ENCODE results near the gene CCHCR1. TPM values are rescaled to one million over a fixed set of nuclear protein-coding genes. Genes with fewer than 3 reads are reported as not detected.

The CCHCR1 gene
- total and polyA plus RNA-seq, 2 experiments from 2014 or later: 19.8 to 46.7 TPM

DNA sequence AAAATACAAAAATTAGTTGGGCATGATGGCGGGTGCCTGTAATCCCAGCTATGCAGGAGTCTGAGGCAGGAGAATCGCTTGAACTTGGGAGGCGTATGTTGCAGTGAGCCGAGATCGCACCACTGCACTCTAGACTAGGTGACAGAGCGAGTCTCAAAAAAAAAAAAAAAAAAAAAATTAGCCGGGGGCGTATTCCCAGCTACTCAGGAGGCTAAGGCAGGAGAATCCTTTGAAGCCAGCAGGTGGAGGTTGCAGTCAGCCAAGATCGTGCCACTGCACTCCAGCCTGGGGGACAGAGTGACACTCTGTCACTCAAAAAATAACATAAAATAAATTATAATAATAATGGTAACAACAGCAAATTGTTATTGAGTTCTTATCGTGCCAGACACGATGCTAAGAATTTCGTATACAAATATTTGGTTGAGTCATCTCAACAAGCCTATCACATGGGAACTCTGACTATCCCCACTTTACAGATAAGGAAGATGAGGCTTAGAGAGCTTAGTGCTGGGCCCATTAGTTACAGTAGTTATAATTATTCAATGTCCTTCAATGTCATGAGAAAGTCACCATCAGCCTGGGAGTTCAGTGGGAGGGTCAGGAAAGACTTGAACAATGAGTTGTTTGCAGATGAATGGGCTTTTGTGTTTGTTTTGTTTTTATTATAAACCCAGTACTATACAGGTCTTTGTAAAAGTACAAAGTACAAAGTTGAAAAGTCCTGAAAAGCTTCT, 64.7 kb downstream of the CCHCR1 start (continued):
- TF ChIP-seq, protein P1, sequence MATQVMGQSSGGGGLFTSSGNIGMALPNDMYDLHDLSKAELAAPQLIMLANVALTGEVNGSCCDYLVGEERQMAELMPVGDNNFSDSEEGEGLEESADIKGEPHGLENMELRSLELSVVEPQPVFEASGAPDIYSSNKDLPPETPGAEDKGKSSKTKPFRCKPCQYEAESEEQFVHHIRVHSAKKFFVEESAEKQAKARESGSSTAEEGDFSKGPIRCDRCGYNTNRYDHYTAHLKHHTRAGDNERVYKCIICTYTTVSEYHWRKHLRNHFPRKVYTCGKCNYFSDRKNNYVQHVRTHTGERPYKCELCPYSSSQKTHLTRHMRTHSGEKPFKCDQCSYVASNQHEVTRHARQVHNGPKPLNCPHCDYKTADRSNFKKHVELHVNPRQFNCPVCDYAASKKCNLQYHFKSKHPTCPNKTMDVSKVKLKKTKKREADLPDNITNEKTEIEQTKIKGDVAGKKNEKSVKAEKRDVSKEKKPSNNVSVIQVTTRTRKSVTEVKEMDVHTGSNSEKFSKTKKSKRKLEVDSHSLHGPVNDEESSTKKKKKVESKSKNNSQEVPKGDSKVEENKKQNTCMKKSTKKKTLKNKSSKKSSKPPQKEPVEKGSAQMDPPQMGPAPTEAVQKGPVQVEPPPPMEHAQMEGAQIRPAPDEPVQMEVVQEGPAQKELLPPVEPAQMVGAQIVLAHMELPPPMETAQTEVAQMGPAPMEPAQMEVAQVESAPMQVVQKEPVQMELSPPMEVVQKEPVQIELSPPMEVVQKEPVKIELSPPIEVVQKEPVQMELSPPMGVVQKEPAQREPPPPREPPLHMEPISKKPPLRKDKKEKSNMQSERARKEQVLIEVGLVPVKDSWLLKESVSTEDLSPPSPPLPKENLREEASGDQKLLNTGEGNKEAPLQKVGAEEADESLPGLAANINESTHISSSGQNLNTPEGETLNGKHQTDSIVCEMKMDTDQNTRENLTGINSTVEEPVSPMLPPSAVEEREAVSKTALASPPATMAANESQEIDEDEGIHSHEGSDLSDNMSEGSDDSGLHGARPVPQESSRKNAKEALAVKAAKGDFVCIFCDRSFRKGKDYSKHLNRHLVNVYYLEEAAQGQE (IDR thresholded peaks at IDR 0.05; ENCODE audit: unreplicated experiment): no peak

Small RNAs within 50 kb of the gene (small RNA-seq; reads per million reads assigned to genes)
- not detected for gene POLR2LP1 (ENCODE audit: low replicate concordance)

Other genes with a start within 250 kb of the CCHCR1 start
- gene GTF2H4, start 249.6 kb downstream of the CCHCR1 start, total RNA-seq (2014; rRNA removed; shearing (Covaris generic)): 32.6 and 46.5 TPM in 2 replicates
- gene GTF2H4, start 249.6 kb downstream of the CCHCR1 start, polyA plus RNA-seq (2016; fragmentation: Nextera tagmentation; extraction: Ambion mirVana): 14.1 and 14.8 TPM in 2 replicates
- gene VARS2, start 243.6 kb downstream of the CCHCR1 start, total RNA-seq (2014; rRNA removed; shearing (Covaris generic)): 34.0 and 36.4 TPM in 2 replicates
- gene VARS2, start 243.6 kb downstream of the CCHCR1 start, polyA plus RNA-seq (2016; fragmentation: Nextera tagmentation; extraction: Ambion mirVana): 13.7 and 14.2 TPM in 2 replicates
- not detected in 2 replicates for gene SFTA2, start 225.6 kb downstream of the CCHCR1 start, total RNA-seq (2014; rRNA removed; shearing (Covaris generic))
- not detected in 2 replicates for gene SFTA2, start 225.6 kb downstream of the CCHCR1 start, polyA plus RNA-seq (2016; fragmentation: Nextera tagmentation; extraction: Ambion mirVana)
- gene MUCL3, start 216.8 kb downstream of the CCHCR1 start, total RNA-seq (2014; rRNA removed; shearing (Covaris generic)): 0.12 TPM in 1 of 2 replicates, not detected in the other
- 0.32 and 0.40 TPM in 2 replicates for gene MUCL3, start 216.8 kb downstream of the CCHCR1 start, polyA plus RNA-seq (2016; fragmentation: Nextera tagmentation; extraction: Ambion mirVana)
- gene MUC21, start 174.1 kb downstream of the CCHCR1 start, total RNA-seq (2014; rRNA removed; shearing (Covaris generic)): not detected in 2 replicates
- not detected in 2 replicates for gene MUC21, start 174.1 kb downstream of the CCHCR1 start, polyA plus RNA-seq (2016; fragmentation: Nextera tagmentation; extraction: Ambion mirVana)
- not detected in 2 replicates for gene MUC22, start 147.3 kb downstream of the CCHCR1 start, total RNA-seq (2014; rRNA removed; shearing (Covaris generic))
- not detected in 2 replicates for gene MUC22, start 147.3 kb downstream of the CCHCR1 start, polyA plus RNA-seq (2016; fragmentation: Nextera tagmentation; extraction: Ambion mirVana)
- not detected in 2 replicates for gene C6orf15, start 45.2 kb downstream of the CCHCR1 start, total RNA-seq (2014; rRNA removed; shearing (Covaris generic))
- gene C6orf15, start 45.2 kb downstream of the CCHCR1 start, polyA plus RNA-seq (2016; fragmentation: Nextera tagmentation; extraction: Ambion mirVana): not detected in 2 replicates
- gene PSORS1C1, start 43.0 kb downstream of the CCHCR1 start, total RNA-seq (2014; rRNA removed; shearing (Covaris generic)): 0.16 TPM in 1 of 2 replicates, not detected in the other
- not detected in 2 replicates for gene PSORS1C1, start 43.0 kb downstream of the CCHCR1 start, polyA plus RNA-seq (2016; fragmentation: Nextera tagmentation; extraction: Ambion mirVana)
- 0.07 TPM in 1 of 2 replicates, not detected in the other for gene CDSN, start 37.4 kb downstream of the CCHCR1 start, total RNA-seq (2014; rRNA removed; shearing (Covaris generic))
- gene CDSN, start 37.4 kb downstream of the CCHCR1 start, polyA plus RNA-seq (2016; fragmentation: Nextera tagmentation; extraction: Ambion mirVana): not detected in 2 replicates
- not detected in 2 replicates for gene PSORS1C2, start 18.7 kb downstream of the CCHCR1 start, total RNA-seq (2014; rRNA removed; shearing (Covaris generic))
- 0.47 and 1.3 TPM in 2 replicates for gene PSORS1C2, start 18.7 kb downstream of the CCHCR1 start, polyA plus RNA-seq (2016; fragmentation: Nextera tagmentation; extraction: Ambion mirVana)
- 11.1 and 11.2 TPM in 2 replicates for gene TCF19, start 787 bp upstream of the CCHCR1 start, total RNA-seq (2014; rRNA removed; shearing (Covaris generic))
- 7.1 and 8.3 TPM in 2 replicates for gene TCF19, start 787 bp upstream of the CCHCR1 start, polyA plus RNA-seq (2016; fragmentation: Nextera tagmentation; extraction: Ambion mirVana)
- 3,419 and 3,629 TPM in 2 replicates for gene POU5F1, start 12.9 kb upstream of the CCHCR1 start, total RNA-seq (2014; rRNA removed; shearing (Covaris generic))
- 1,839 and 1,914 TPM in 2 replicates for gene POU5F1, start 12.9 kb upstream of the CCHCR1 start, polyA plus RNA-seq (2016; fragmentation: Nextera tagmentation; extraction: Ambion mirVana)
- 94.6 and 116 TPM in 2 replicates for gene HLA-C, start 114.3 kb upstream of the CCHCR1 start, total RNA-seq (2014; rRNA removed; shearing (Covaris generic))
- gene HLA-C, start 114.3 kb upstream of the CCHCR1 start, polyA plus RNA-seq (2016; fragmentation: Nextera tagmentation; extraction: Ambion mirVana): 73.1 and 76.9 TPM in 2 replicates
- gene HLA-B, start 199.4 kb upstream of the CCHCR1 start, total RNA-seq (2014; rRNA removed; shearing (Covaris generic)): 36.1 and 44.3 TPM in 2 replicates
- 86.0 and 102 TPM in 2 replicates for gene HLA-B, start 199.4 kb upstream of the CCHCR1 start, polyA plus RNA-seq (2016; fragmentation: Nextera tagmentation; extraction: Ambion mirVana)
- 18.2 and 22.7 TPM in 2 replicates for gene MICA, start 245.8 kb upstream of the CCHCR1 start, total RNA-seq (2014; rRNA removed; shearing (Covaris generic))
- 12.7 and 13.4 TPM in 2 replicates for gene MICA, start 245.8 kb upstream of the CCHCR1 start, polyA plus RNA-seq (2016; fragmentation: Nextera tagmentation; extraction: Ambion mirVana)